HG02938 (cell line): ENCODE measurements around the gene CDC27.
"Not testable (repeated sequence)": the region's sequence is repeated elsewhere in the genome, so short reads cannot be mapped to it uniquely, and the experiment has no call there.

Experiments used
- ATAC-seq: cut with Tn5 transposase; IDR thresholded peaks from one replicate; pipeline ENCODE4 v1.9.1; 2021; ENCODE audit warnings: mild to moderate bottlenecking, moderate library complexity; ENCODE audit not compliant: unreplicated experiment

The CDC27 gene

DNA sequence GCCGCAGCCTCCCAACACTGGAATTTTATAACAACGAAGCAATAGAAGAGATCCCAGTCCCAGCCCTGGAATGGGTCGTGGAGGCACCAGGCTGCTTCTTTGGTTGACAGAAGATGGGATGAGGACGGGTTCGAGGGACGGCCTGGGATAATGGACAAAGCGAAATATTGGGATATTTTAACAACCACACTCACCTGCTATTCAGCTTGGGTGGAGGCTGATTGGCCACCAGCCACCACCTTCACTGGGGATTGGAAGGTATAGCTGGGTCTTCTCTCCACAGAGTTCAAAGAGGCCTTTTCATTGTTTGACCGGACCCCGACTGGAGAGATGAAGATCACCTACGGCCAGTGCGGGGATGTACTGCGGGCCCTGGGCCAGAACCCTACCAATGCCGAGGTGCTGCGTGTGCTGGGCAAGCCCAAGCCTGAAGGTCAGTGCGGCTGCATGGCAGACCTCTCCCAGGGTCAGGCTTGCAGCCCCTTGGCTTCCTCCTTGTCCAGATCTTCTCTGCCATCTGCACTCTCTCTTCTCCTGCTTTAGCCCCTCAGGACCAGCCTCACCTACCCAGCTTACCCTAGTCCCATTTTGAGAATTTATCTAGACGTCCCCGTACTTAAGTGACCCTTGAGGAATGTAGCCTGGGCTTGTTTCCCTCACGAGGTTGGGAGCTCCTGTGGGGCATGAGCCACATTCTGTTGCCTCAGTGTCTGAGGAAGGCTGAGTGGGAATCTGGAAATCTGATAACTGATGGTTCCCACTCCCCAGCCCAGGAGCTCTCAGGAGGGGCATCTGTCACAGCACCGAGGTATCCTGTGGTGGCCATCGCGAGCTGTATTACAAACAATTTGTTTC is 30.8 kb upstream of the CDC27 start:
- ATAC-seq: no peak

DNA sequence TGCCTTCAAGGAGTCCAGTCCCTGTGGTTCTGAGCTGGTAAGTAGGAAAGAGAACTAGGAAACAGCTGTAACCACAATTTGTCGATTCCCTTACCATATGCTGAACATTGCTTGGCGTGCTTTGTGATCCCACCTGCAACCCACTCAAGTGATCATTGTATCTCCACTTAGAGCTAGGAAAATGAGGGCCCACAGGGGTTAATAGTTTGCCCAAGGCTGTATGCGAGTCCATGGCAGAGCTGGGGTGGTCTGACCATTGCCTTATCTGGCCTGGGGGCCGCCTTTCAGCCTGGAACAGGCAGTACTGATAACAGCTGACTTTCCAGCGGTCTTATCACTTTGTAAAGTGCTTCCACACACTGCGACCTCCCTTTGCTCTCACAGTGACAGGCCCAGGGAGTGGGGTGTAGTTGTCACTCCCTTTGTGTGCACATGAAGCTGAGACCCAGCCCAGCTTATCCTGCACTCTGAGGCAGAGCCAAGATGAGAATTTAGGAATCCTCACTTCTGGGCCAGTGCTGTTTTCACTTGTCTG is 29.9 kb upstream of the CDC27 start:
- no peak for ATAC-seq

DNA sequence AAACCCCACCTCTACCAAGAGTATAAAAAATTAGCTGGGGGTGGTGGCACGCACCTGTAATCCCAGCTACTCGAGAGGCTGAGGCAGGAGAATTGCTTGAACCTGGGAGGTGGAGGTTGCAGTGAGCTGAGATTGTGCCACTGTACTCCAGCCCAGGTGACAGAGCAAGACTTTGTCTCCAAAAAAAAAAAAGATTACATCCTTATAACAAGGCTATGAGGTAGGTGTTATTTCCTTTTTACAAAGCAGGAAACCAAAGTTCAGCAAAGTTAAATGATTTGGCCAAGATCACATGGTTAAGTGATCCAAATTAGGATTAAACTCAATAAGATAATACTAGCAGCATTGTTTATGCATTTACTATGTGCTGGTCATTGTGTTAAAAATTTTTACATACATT is 28.2 kb upstream of the CDC27 start:
- ATAC-seq: not testable (repeated sequence)

DNA sequence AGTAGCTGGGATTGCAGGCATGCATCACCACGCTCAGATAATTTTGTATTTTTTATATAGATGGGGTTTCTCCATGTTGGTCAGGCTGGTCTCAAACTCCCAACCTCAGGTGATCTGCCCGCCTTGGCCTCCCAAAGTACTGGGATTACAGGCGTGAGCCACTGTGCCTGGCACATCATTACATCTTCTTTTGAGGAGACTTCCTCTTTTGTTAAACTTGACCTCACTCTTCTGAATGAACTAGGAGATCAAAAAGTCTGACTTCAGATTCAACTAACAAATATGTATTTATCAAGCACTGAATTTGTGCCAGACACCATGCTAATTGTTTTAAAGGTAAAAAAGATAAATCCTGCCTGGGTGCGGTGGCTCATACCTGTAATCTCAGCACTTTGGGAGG is 27.7 kb upstream of the CDC27 start:
- not testable (repeated sequence) for ATAC-seq

DNA sequence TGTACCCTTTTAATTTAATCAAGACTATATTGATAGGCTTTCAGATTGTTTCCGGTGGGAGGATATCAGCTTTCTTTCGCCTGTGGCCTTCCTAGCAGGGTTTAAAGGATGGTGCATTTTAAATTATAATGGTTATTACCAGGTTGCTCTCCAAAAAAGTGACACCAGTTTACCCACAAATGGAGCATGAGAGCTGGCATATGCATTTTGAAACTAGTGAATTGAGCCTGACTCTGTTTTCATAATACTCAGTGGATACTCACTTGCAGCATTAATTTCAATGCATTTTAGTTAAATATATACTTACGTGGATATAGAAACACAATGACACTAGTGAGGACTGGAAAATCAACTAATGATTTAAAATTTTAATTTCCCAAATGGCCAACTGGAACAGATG is 25.8 kb upstream of the CDC27 start:
- ATAC-seq: no peak

DNA sequence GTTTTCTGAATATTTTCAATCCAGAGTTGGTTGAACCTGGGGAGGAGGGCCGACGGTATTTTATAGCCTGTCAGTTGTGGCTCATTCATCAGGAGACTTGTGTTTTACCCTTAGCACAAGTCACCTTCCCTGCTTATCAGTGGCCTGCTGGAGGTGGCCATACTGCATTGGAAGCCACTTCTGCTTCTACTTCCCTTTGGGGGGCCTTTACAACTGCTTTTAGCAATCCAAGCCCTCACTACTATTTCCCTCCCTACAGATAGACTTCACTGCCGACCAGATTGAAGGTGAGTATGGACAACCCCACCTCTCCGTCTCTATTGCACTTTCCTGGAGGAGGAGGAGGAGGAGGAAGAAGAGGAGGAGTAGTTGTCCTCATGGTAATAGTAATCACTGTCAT is 24.4 kb upstream of the CDC27 start:
- ATAC-seq: no peak

DNA sequence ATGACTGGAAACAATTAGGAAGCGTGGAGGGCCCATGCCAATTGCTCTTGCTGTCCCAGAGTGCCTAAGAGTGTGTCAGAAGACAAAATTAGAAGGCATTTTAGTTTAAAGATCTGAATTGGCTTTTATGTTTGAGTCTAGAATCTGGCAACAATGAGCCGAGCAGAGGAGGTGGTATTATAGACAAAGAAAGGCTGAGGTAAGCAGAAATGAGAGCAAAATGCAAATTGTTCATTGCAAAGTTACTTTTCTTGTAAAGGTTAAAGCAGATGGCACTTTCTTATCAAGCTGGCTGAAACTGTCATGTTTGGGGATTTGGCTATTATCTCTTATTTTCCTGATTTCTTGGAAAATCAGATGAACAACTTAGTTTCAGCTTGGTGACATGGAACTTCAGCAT is 23.4 kb upstream of the CDC27 start:
- no peak for ATAC-seq

DNA sequence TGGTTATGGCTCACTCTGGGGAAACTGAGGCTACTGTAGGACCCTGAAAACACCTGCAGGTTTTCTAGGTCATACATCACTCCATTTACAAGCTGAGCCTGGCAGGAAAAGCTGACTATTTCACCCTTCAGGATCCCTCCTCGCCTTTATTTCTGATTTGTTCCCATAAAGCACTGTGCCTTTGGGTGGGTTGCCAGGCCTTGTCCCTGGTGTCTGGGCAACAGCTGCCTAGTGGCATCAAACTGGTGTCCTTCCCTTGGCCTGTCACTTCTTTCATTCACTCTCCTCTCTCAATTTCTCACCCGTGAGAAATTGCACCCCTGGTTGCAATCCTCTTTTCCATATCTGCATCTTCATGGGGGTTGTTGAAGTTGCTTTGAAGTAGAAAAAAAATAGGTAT is 21.7 kb upstream of the CDC27 start:
- no peak for ATAC-seq

DNA sequence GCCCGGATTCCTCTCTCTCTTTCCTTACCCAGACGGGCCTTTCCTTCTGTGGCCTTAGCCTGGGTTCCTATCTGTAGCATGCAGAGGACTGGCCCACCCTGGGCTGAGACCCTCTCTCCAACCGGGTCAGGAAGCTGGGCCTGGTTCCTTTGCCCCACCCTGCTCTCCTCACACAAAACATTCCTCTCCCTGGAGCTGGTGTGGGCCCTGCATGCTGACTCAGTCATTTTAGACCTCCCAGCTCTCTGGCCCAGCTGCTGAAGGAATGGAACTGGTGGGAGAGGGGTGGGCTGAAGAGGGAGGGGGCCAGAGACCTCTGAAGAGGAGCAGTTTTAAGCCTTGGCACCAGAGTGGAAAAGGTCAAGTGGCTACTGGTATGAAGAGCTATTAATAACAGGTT is 21.0 kb upstream of the CDC27 start:
- no peak for ATAC-seq

DNA sequence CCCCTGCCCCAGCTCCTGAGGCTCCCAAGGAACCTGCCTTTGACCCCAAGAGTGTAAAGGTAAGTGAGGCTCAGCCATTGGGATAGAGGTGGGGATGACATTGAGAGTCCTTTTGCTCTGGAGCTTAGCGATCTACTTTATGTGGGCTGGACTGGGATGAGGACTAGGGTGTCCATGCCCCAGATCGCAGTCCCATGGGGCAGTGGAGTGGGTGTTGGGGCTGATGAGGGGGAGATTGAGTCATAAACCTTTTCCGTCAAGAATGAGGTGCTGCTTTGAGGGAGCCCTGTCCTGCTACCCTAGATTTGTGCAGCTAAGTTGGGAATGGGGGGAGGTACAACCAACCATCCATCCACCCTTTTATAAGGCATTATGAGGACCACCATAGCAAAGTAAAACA is 20.4 kb upstream of the CDC27 start:
- ATAC-seq: no peak

DNA sequence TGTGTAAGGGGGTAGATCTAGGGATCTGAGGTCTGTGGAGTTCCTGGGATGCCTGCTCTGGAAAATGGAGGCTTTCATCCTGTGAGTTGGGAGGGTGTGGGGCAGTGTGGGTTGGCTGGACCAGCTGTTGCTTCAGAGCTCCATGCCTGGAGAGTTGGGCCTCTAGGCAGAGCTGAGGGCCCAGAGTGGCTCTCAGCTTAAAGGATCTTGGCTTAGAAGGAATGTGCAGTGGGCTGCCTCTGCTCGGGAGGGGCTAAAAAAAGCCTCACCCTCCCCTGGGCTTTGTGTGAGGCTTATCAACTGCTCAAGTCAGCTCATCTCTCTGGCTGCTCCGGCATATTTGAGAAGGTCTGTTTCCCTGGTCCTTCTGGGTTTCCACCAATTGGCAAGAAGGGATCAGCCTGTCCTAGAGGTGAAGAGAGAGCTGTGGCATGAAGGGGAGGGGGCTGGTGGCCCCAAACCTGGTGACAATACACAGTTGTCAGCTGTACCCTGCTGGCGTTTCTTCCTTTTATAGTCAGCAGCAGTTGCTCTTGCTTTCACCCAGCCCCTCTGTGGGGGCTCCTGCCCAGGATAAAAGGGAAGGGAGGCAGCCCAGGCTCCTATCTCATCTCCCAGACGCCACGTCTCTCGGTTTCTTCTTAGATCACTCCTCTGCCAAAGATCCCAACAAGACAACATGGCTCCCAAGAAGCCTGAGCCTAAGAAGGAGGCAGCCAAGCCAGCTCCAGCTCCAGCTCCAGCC is 19.8 kb upstream of the CDC27 start, which contains the start of gene MYL4:
TSS of gene MYL4 (plus strand) at position 605 of the 745 bp plus-strand sequence. CDS start at position 680, 75 bp downstream.
- no peak for ATAC-seq

DNA sequence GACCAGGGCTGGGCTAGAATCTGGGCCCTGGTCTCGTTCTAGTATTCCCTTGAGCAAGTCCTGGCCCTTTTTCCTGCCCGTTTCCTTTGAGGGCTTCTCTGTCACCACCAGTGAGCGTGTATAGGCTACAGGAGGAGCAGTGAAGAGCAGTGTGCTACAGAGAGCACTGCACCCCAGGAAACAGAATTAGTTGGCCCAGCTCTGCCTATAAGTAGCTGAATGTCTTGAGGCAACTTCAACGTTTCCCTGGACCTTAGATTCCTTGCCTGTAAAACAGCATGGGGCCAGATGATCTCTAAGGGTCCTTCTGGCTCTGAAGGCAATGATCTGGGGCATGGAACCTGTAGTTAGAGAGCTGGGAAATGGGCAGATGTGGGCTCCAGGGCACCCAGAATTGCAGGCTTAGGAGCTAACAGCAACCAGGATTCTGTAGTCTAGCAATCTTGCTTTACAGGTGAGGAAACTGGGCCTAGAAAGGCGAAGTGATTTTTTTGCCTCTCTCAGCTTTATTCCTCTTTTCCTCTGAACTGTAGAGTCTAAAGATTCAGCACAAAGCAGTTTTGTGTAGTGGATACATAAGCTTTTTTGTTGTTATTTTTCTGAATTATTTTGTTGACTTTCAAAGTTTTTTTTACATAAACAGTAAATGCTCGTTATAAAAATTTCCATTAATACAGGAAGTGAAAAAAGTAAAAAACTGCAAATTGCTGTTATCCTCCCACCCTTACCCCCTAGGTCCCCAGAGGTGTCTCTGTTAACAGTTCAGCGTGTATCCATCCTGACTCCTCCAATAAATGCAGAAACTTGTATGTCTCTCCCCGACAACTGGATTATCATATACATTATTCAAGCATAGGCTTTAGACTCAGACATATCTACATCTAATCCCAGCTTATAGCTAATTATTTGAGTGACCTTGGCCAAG is 18.3 kb upstream of the CDC27 start:
- no peak for ATAC-seq

DNA sequence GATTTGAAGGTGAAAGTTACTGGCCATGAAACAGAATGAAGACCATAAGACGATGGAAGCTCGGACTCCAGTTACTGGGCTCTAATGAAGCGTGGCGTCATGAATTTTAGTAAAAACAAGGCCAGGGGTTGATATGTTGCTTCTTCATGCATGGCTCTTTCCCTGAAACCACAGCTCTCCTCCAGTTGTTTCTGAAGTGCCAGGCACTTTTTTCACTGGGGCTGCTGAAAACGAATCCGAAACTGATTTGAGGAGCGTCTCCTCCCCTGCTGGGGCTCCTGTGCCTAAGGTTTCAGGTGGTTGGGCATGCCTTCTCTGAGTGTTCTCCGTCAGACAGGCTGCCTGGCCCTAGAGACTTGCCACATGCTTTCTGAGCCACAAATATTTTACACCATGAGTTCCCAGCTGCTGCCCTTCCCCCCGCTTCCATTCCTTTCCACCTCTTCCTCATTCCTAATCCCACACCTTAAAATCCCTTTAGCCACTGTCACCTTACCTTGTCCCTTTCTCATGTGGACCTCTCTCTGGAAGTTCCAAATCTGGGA is 16.4 kb upstream of the CDC27 start:
- no peak for ATAC-seq

DNA sequence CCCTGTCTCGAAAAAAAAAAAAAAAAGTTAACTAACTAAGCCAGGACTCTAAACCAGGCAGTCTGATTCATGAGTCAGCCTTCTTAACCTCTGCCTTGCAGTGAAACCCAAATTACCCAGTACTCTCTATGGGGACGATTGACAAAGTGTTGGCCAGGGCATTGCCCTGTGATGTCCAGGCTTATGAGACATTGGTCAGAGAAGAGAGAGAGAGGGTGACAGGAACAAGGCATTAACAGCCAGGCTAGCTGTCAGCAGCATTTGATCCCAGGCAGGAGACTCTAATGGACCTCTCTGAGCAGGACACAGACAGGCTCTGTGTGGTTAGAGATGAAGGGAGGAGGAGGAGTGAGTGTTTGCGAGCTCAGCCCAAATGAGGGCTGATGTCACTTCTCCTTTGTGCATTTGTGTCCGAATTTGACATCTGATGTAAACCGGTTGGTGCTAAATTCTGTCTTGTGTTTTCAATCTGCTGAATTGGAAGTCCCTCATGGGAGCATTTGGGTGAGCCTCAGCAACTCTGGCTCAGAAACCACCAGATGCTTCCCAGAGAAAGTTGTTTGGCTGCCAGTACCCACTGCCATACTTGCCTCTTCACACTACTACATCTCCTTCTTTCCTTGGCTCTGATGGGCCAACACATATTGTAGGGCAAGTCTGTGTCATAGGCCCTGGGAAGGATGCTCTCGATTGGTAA is 15.8 kb upstream of the CDC27 start:
- ATAC-seq: no peak

DNA sequence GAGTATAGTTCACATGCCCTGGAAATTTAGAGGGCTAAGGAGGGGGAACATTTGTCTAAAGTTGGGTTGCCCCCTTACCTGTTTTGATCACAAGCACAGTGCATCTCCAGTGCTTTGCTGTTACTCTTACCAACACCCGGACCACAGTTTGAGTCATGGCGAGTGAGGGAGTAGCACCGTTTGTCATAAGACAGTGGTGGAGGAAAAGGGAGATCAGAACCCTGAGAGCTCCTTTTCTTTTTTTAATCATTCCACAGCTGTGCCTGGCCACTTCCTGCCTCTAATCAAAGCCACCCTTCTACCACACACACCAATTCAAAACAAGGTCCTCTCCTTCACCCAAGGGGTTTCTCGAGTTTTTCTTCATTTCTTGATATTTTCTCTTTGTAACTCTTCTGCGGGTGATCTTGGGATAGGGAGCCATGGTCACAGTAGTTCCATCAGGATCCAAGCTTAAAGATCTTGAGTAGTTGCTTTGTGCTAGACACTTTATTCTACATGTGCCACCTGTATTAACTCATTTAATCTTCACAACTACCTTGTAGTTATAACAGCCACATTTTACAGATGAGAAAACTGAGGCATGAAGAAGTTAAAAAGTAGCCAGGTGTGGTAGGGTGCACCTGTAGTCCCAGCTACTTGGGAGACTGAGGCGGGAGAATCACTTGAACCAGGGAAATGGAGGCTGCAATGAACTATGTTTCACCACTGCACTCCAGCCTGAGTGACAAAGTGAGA is 15.1 kb upstream of the CDC27 start:
- ATAC-seq: no peak

DNA sequence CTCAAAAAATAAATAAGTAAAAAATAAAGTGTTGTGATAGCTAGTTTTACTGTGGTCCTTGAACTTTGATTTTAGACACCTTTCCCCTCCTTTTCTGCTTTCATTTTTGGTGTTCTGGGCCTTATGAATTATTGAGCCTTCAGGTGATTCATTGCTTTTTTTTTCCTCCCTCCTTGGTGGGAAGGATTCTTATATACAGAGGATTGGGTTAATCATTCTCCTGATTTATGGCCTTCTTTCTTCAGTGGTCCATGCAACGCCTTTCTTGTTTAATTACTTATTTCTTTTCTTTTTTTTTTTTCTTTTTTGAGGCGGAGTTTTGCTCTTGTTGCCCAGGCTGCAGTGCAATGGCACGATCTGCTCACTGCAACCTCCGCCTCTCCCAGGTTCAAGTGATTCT is 12.1 kb upstream of the CDC27 start:
- ATAC-seq: no peak

DNA sequence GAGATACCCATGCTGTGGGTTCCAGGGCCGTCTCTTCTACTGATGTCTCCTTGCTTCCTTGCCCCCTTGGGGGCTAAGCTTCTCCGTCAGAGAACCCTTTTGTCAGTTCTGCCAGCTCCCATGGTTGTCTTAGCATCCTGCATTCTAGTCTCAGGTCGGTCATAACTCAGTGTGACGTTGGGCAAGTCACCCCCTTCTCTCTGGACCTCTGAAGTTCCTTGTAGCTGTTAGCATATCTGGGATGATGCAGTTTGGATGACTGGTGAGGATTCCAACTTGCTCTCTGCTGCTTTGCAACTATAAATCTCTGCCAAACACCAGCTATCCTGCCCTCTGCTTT is 11.2 kb upstream of the CDC27 start:
- ATAC-seq: no peak

DNA sequence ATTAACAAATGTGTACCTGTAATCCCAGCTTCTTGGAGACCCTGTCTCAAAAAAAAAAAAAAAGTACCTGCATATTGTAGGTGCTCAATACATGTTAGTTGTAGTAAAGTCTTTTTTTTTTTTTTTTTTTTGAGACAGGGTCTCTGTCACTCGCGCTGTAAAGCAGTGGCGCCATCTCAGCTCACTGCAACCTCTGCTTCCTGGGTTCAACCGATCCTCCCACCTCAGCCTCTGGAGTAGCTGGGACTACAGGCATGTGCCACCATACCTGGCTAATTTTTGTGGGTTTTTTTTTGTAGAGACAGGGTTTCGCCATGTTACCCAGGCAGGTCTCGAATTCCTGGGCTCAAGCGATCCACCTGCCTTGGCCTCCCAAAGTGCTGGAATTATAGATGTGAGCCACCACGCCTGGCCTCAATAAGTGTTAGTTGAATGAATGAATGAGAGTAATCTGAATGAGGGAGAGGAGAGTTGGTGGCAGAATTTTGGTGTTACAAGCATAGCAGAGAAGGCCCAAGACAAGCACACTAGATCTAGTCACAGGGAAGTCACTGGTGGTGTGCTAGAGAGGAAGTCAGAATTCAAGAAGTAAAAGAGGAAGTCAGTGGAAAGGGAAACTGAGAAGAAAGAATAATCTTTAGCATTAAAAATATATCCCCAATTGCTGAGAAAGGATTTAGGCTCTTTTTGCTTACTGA is 10.7 kb upstream of the CDC27 start:
- no peak for ATAC-seq

DNA sequence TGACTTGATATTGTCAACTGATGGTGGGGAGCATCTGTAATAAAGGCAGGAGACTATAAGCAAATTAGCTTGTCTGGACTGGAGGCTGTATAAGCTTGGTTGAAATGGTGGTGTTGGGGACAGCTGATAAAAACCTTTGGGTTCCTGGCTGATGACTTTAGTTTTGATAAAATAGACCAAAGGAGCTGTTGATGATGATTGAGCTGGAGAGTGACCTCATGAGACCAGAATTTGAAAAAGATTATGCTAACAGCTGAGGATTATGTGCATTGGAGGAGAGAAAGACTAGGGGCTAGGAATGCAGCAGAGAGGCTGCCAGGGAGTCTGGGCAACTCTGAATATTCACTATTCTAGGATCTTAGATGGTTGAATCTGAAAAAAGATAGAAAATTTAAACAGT is 8.7 kb upstream of the CDC27 start:
- no peak for ATAC-seq
